CD4-positive, alpha-beta T cell treated with Interleukin-6 at 100 ng/mL for 8 hours (primary cell): ENCODE results near the gene LRCOL1.

Source experiments
- DNase-seq: peaks from one replicate; pipeline ENCODE4 v3.0.0-alpha.2; 2020; ENCODE audit warnings: mixed read lengths, low spot score

Gene LRCOL1

DNA sequence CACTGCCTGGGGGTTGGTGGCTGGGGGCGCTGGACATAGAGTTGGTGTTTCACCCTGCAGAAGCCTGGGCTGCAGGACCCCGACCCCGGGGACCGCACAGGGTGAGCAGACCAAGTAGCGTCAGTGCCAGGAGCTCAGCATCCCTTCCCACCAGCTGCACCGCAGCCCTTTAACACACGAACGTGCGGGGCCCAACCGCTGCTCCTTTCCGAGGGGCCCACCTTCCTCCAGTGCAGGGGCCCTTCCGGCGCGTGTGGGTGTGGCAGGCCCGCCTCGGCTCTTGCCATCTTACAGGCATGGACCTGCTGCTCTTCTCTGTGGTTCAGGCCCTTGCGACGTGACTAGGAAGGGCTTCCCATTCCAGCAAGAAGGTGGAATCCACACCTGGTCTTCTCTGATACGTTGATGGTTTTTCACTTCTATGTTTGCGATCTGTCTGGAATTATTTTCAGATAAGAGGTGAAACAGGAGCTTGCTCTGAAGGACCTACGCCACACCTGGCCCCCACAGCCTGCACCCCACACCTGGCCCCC lies 47.8 kb downstream of the LRCOL1 start:
- DNase-seq = no peak

DNA sequence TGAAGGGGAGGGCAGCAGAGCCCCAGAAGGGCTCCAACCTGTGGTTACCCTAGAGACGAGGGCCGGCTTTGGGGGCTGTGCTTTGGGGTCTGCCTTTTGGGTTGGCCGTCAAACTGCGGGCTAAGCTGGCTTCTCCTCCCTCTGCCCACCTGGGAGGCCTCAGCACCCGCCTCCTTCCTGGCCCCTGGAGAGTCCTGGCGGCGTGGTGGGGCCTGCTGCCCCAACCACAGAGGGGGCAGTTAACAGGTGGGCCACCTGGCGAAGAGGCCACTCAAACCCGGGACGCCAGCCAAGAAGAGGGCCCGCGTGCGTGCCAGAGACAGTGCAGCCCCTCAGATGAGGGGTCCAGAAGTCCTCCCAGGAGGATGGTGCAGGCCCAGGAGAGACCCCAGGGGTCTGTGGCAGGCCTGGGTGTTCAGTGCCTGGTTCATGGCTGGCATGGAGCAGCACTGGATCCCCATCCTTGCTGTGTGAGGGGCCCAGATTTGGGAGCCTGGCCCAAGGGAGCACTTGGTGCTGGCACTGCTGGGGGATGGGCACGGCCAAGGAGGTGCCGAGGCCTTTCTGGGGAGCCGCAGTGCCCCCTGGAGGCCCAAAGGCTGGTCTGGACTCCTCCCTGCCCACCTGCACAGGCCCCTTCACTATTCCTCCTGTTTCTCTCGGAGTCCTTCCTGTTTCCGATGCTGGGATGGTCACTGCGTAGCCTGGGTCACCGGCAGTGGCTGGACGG lies 48.8 kb downstream of the LRCOL1 start:
- no peak for DNase-seq

DNA sequence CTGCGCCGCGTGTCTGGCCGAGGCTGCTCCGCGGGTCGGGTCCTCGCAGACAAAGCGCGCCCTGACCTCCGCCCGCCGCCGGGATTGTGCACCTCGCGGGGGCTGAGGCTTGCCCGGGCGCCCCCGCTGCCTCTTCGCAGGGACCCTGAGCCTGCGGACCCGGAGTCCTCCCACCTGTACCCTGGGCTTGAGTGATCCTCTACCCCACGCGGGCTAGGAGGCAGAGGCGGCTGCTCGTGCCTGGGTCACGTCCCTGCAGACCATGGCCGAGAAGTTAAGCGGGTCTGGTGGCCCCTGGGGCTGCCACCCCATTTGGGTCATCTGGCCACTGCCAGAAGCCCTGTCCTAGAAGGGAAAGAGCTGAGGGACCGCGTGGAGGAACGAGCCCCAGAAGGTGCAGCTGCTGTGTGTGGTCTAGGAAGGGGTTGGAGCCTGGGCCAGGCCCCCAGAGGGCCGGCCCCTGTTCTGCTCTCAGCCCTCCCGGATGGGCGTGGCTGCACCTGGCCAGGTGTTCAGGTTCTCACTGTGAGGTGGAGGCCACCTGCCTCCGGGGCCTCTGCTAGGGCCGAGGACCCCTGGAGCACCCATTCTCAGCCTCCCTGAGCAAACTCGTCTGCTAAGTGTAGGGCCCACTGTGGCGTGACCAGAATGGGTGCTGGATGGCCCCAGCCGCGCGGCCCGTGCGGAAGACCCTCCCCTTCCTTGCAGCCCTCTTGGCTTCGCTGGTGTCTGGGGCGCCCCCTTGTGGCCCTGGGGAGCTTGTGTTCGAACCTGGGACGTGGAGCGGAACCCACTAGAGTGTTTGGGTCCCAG lies 49.6 kb downstream of the LRCOL1 start:
- peak; percentile 58 for DNase-seq

DNA sequence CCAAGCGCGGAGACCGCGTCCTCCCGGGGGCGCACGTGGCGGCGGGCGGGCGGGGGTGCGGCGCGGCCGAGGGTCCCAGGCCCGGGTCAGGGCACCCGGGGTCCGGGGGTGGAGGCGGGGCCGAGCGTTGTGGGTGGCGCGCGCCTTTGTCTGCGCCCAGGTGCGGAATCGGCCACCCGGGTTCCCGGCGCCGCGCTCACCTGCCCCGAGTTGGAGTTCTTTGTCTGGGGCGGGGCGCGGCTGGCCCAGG lies 50.1 kb downstream of the LRCOL1 start:
- no peak for DNase-seq

DNA sequence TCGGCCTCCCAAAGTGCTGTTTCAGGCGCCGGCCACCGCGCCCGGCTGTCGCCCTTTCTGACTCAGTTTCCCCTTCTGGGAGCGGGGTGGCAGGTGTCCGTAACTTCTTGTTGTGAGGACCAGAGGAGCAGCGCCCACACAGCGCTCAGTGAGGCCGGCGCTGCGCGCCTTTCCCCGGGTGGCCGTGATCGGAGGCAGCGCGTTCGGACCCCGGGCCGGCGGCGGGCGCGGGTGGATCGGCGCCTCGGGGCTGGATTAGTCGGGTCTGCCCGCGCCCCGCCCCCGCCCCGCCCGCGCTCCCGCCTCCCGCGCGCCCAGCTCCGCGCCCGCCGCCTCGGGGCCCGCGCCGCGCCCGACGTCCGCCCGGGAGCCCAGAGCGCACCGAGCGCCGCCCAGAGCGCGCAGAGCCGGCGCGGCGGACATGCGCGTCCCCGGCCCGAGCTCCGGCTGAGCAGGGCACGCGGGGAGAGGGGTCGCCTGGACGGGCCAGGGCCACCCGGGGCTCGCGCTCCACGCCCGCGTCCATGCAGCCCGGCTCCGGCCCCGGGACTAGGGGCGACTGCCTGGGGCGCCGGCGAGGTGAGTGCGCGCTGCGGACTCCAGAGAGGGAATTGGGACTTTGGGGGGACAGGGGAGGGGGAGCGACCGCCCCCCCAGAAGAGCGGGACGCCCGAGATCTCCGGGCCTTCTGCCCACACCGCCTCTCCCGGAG lies 50.6 kb downstream of the LRCOL1 start:
- DNase-seq = no peak

DNA sequence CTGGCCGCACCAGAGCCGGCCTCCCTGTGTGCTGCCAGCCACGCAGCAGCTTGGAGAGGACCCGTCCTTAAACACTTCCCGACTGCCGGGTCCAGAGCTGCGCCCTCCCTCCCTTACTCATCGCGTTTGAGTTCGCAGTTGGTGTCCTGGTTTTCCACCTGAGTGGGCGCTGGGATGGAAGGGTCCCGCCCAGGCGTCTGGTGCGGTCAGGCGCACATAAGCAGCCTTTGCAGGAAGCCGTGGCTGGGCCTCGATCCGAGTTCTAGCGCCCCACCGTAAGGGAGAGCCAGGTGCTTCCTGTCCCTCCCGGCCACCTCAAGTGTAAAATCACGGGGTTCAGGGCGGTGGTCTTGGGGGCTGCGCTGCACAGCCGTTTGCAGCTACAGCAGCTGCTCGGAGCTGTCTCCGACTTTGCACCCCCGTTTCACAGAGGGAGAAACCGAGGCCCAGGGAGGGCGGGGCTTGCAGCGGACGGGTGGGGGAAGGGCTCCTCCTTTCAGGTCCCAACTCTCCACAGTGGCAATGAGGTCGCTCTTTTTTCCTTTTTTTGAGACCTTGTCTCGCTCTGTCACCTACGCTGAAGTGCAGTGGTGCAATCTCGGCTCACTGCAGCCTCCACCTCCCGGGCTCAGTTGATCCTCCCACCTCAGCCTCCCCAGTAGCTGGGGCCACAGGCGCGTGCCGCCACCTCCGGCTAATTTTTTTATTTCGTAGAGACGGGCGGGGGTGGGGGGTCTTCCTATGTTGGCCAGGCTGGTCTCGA lies 51.3 kb downstream of the LRCOL1 start:
- DNase-seq = no peak

DNA sequence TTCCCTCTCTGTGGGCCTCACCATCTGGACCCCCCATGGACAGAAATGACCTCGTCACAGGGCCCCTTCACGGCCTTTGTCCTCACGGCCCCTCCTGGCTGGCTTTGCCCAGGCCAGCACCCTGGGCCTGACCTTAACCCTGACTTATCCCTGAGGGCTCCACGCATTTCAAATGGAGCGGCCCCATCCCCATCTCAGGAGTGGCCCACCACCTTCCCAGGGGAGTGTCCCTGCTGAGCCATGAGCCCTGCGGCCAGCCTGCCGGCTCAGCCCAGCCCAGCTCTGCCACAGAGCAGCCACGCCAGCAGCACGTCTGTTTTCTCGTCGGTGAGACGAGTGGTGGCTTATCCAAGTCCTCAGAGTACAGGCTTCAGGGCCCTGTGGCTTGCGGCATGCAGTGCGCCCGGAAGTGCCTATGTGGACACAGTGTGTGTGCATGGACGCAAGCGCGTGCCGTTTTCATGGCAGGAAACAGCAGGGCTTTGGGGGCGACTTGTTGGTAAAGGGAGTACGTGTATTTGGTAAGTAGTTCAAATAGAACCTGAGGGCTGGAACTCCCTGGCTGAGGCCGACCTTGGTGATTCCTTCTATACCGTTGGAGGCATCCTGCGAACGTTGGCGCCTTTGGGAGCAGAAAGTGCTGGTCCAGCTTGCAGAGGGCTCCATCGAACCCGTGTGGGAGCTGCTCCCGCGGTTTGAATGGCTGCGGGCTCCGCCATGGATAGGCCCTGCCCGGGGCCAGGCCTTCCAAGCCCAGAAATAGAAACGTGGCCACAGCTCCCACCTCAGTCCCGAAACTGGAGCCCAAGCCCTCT lies 52.1 kb downstream of the LRCOL1 start:
- DNase-seq = no peak

DNA sequence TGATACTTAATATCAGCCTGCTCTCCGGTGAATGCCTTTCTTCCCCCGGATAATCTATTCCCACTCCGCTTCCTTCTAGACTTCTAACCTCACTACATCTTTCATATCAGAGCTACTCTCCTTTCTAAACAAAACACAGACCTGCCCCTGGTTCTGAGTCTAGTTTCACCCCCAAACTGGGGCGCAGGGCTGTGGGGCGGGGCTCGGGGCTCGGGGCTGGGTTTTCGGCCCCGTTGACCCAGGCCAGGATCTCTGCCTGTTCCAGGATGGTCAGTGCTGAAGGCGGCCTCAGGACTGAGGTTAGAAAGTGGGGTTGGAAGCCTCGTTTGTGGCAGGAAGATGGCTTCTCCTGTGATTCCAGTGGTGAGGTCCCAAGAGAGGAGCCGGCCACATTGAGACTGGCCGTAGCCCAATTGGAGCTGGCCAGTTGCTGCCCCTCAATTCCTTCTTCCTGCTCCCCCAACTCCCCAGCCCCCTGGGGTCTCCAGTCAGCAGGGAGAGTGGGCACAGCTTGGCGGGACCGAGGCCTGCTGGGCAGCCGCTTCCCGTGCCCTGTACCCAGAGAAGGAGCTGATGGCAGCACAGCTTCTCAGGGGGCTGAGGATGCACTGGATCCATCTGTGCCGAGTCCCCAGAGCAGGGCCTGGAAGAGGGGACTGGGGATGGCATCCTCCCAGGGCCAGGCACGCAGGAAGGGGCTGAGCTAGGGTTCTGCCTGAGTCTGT lies 52.9 kb downstream of the LRCOL1 start:
- DNase-seq = no peak

DNA sequence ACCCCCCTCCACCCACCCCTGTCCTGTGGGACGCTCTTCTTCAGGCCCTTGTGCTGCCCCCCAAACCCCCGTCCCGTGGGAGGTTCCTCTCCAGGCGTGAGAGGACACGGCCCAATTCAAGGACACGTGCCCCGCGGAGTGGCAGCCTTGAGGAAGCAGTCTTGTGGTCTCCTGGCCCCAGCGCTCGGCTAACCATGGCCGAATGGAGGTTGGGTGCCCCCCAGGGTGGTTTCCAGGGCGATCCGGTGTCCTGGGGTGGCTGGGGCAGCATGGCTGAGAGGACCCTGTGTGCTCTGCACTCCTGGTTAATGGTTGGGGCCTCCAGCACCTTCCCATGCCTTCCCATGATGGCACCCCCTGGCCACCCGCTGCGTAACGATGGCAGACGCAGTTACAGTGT lies 53.6 kb downstream of the LRCOL1 start:
- no peak for DNase-seq

DNA sequence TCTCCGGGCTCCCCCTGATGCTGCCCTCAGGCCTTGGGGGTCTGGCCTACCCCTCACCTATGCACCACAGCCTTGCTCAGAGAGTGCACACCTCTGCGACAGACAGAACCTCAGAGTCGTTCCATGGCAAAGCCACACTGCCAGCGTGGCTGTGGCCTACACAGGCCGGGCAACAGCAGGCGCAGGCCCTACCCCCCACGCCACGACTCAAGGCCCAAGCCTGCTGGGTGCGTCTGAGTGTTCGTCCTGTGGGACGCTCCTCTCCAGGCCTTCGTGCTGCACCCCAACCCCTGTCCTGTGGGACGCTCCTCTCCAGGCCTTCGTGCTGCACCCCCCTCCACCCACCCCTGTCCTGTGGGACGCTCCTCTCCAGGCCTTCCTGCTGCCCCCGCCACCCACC lies 54.2 kb downstream of the LRCOL1 start:
- DNase-seq = no peak

DNA sequence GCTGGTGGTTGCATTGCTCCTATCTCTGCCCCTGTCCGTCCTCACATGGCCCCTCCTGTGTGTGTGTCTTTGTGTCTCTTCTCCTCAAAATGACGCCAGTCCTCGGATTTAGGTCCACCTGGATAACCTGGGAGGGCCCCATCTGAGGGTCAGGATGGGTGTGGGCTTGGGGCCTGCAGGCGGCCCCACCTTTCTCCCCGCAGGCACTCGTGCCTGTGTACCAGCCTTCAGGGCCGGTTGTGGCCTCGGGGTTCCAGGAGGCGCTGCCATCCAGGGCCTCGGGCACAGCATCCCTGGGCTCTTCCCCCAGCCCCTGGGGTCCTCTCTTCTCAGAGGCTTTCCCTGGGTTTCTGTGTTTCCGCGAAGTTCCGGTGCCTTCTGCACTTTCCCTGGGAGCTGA lies 54.7 kb downstream of the LRCOL1 start:
- DNase-seq = no peak

DNA sequence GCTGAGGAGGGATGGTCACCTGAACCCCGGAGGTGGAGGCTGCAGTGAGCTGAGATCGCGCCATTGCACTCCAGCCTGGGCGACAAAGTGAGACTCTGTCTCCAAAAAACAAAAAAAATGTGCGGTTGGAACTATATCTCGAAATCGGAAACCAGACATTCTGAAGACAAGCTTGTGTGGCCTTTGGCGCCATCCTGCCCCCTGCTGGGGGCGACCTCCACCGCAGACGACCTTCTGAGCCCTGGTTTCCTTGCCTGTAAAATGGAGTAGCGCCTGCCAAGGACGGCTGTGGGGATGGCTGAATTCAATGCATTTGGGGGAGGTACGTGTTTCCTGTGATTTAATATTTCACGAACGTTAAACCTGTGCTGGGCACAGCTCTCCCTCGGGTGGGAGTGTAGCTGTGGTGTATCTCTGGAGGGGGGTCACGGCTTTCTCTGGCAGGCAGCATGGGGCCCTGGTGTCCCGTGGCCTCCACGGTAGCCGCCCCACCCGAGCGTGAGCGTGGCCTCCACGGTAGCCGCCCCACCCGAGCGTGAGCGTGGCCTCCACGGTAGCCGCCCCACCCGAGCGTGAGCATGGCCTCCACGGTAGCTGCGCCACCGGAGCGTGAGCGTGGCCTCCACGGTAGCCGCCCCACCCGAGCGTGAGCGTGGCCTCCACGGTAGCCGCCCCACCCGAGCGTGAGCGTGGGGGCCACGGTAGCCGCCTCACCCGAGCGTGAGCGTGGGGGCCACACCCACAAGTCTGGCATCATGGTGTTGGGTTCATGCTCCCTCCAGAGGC lies 55.3 kb downstream of the LRCOL1 start:
- DNase-seq = no peak
